Lower leg skin (tissue), 4 donors: ENCODE results near the gene CDC16. TPM values are rescaled to one million over a fixed set of nuclear protein-coding genes. Genes with fewer than 3 reads are reported as not detected.

Experiments used
- DNase-seq, 2 donors: peaks; one replicate each; pipeline ENCODE4 v3.0.0-alpha.2; 2019; ENCODE audit warnings: low spot score in 2 of 2
- H3K4me3 ChIP-seq: fragments of 200-600 bp; sonication (generic); 2 replicates; pipeline ENCODE4 v1.5.1; 2017; ENCODE audit warnings: mild to moderate bottlenecking, low read depth; ENCODE audit not compliant: poor library complexity, severe bottlenecking
- CTCF ChIP-seq, 3 donors: fragments of 450-650 bp; IDR thresholded peaks; one replicate each; pipeline ENCODE4 v1.5.1; 2016; ENCODE audit warnings: antibody characterized with exemption in 3 of 3, mild to moderate bottlenecking in 3 of 3, moderate library complexity in 2 of 3
- POLR2A ChIP-seq, 2 donors: fragments of 450-650 bp; IDR thresholded peaks; one replicate each; pipeline ENCODE4 v1.6.1; 2016 to 2017; ENCODE audit warnings: antibody characterized with exemption in 2 of 2, mild to moderate bottlenecking in 1 of 2, moderate library complexity in 1 of 2
- WGBS, 2 donors: methylation state at CpG; one replicate each; pipeline ENCODE4 v1.1.5; 2018; 5-methylcytosine and 5-hydroxymethylcytosine counted together
- intact Hi-C: fragments of 100-400 bp; cut with DNase I; formaldehyde crosslinking; loops from one replicate; pipeline ENCODE4 v1.15.0; 2023; ENCODE audit warnings: low total_unique reads
- total RNA-seq, 4 donors: library from RNA; depleted of rRNA; stranded (reverse); fragments of >200 nt; gene quantifications; one replicate each; pipeline ENCODE4 v1.1.0, GENCODE V29; 2016

The CDC16 gene
- total RNA-seq, 4 donors from 2014 or later: 39.5 to 85.6 (median 41.4) TPM

DNA sequence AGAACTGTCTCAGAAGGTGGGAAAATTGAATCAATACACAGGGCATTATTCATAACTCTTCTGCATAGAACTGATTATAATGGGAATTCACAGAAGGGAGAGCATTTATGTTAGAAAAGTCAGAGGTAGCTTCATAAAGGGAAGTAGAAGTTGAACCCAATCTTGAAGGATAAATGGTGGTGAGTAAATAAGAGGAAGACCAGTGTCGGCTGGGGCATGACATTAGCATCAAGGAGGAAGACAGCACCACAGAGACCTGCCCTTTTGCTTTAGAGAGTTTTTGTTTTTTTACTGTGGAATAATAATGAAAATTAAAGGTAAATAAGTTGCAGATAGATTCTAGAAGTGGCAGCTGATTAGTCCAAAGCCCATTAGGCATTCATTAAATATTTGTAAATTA is 21.9 kb downstream of the CDC16 start:
- no peak for DNase-seq
- intact Hi-C loops: no loop called here
- TF ChIP-seq CTCF (IDR thresholded peaks at IDR 0.05) (no peak), POLR2A (IDR thresholded peaks at IDR 0.05) (no peak)
- 86 to 100% methylated on average over 1 of the region's 1 CpG for WGBS, 2 donors
- H3K4me3 ChIP-seq: no peak overlapping the region

DNA sequence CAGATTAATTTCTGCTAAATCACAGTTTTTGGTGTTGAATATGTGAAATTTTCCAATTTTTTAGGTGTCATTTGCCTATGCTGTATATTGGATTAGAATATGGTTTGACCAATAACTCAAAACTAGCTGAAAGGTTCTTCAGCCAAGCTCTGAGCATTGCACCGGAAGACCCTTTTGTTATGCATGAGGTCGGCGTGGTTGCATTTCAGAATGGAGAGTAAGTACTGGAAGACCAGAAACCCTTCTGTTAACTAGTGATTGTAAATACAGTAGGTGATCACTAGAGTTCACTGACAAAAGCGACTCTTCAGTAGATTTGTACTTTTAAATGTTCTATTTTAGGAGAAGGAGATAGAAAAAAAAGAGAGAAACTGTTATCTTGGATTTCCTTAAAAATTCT is 22.3 kb downstream of the CDC16 start:
- intact Hi-C loops: no loop called here
- no peak for TF ChIP-seq CTCF (IDR thresholded peaks at IDR 0.05)
- no peak for TF ChIP-seq POLR2A (IDR thresholded peaks at IDR 0.05)
- no peak overlapping the region for H3K4me3 ChIP-seq
- no peak for DNase-seq
- WGBS, 2 donors: 93 to 94% methylated on average over 4 of the region's 4 CpGs

DNA sequence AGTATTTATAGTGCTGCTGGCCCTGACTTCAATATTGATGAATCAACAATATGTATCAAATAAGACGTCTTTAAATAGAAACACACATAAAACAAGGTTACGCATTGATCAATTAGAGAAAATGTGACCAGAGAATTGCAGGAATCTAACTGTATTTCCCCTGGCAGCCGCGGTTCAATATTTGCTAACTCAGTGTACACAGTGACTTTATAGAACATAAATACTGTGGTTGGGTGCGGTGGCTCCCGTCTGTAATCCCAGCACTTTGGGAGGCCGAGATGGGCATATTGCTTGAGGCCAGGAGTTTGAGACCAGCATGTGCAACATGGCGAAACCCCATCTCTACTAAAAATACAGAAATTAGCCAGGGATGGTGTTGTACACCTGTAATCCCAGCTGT is 23.9 kb downstream of the CDC16 start:
- H3K4me3 ChIP-seq: no peak overlapping the region
- TF ChIP-seq CTCF (IDR thresholded peaks at IDR 0.05) (no peak), POLR2A (IDR thresholded peaks at IDR 0.05) (no peak)
- intact Hi-C loops: no loop called here
- whole genome bisulfite sequencing, 2 donors: 91 to 94% methylated on average over 8 of the region's 8 CpGs
- DNase-seq: no peak

- no peak for DNase-seq
- WGBS, 2 donors: 90 to 91% methylated on average over 7 of the region's 7 CpGs
- TF ChIP-seq POLR2A (IDR thresholded peaks at IDR 0.05) (no peak), CTCF (IDR thresholded peaks at IDR 0.05) (no peak)
- no peak overlapping the region for H3K4me3 ChIP-seq
- intact Hi-C loops: no loop called here
These were observed 24.7 kb downstream of the CDC16 start for GRCh38 chr13:114259374-114259773.

- TF ChIP-seq CTCF (IDR thresholded peaks at IDR 0.05): no peak
- no peak for TF ChIP-seq POLR2A (IDR thresholded peaks at IDR 0.05)
These were observed 25.3 kb downstream of the CDC16 start for GRCh38 chr13:114259974-114260373.

GRCh38 chr13:114260814-114261213 is 26.1 kb downstream of the CDC16 start:
- WGBS, 2 donors: 90 to 96% methylated on average over 3 of the region's 3 CpGs
- H3K4me3 ChIP-seq: no peak overlapping the region
- TF ChIP-seq POLR2A (IDR thresholded peaks at IDR 0.05) (no peak), CTCF (IDR thresholded peaks at IDR 0.05) (no peak)
- DNase-seq: no peak
- intact Hi-C loops: no loop called here

More at GRCh38 chr13:114259974-114260373, 25.3 kb downstream of the CDC16 start:
- H3K4me3 ChIP-seq: no peak overlapping the region
- WGBS, 2 donors: 83 to 91% methylated on average over 4 of the region's 4 CpGs
- intact Hi-C loops: no loop called here
- no peak for DNase-seq
